Activated T-cell treated with anti-CD3 and anti-CD28 coated beads, Interleukin-2, amount 50 U/mL, for 4 hours (primary cell): ENCODE measurements around the gene GALNT1. TPM values are rescaled to one million over a fixed set of nuclear protein-coding genes. Genes with fewer than 3 reads are reported as not detected.

Source experiments
- ATAC-seq, 2 donors: fragments of 200-7000 bp; cut with Tn5 transposase; one replicate each; pipeline ENCODE4 v1.10.0; 2021
- DNase-seq: peaks from one replicate; pipeline ENCODE4 v3.0.0-alpha.2; 2020
- H3K27me3 Mint-ChIP-seq: one replicate; pipeline ENCODE4 v1.8.0; 2021; ENCODE audit warnings: low read depth, mixed read lengths
- H3K36me3 Mint-ChIP-seq: one replicate; pipeline ENCODE4 v1.8.0; 2022; ENCODE audit warnings: mixed read lengths; ENCODE audit not compliant: insufficient read depth
- H3K4me1 Mint-ChIP-seq: one replicate; pipeline ENCODE4 v1.8.0; 2021; ENCODE audit warnings: low read depth, mixed read lengths
- H3K4me3 Mint-ChIP-seq: one replicate; pipeline ENCODE4 v1.8.0; 2021; ENCODE audit warnings: mild to moderate bottlenecking, moderate library complexity, mixed read lengths
- H3K9me3 Mint-ChIP-seq: one replicate; pipeline ENCODE4 v1.8.0; 2021; ENCODE audit warnings: mixed read lengths
- total RNA-seq, 3 donors: library from RNA; stranded (reverse); gene quantifications; one replicate each; pipeline ENCODE4 v1.2.1, GENCODE V29; 2021

Gene GALNT1
- total RNA-seq, 3 donors from 2014 or later: 39.5 to 47.0 (median 43.9) TPM

DNA sequence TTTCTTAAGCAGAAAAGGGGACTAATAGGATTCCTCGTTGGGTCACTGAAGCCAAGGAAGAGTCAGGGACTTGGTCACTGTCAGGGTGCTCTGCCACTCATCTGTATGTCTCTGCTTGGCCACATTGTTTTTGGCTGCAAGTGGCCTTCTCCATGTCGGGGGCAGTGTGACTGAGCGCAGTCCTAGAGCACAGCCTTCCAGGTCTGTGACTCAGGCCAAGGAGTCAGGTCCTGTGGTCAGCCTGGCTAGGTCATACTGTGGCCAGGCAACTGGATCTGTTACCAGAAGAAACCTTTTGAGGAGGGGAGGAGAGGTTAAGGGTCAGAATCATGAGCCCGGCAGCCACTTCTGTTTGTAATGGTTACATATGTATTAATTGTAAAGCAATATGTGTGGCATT is 61.3 kb downstream of the GALNT1 start:
- no peaks in the 10 kb centered on the region for H3K27me3 Mint-ChIP-seq
- H3K4me3 Mint-ChIP-seq: no peak overlapping the region
- DNase-seq: no peak
- no peaks in the 10 kb centered on the region for H3K9me3 Mint-ChIP-seq
- peaks cover 16% of the 10 kb centered on the region for H3K36me3 Mint-ChIP-seq
- peaks cover 5% of the 10 kb centered on the region for H3K4me1 Mint-ChIP-seq
- ATAC-seq: no peak

- Mint-ChIP-seq H3K27me3 (no peaks in the 10 kb centered on the region), H3K36me3 (peaks cover 12% of the 10 kb centered on the region), H3K4me1 (peaks cover 9% of the 10 kb centered on the region), H3K9me3 (no peaks in the 10 kb centered on the region), H3K4me3 (no peak overlapping the region)
- DNase-seq (no peak), ATAC-seq (no peak)
Observed at GRCh38 chr18:35646449-35646848, 64.9 kb downstream of the GALNT1 start.

DNA sequence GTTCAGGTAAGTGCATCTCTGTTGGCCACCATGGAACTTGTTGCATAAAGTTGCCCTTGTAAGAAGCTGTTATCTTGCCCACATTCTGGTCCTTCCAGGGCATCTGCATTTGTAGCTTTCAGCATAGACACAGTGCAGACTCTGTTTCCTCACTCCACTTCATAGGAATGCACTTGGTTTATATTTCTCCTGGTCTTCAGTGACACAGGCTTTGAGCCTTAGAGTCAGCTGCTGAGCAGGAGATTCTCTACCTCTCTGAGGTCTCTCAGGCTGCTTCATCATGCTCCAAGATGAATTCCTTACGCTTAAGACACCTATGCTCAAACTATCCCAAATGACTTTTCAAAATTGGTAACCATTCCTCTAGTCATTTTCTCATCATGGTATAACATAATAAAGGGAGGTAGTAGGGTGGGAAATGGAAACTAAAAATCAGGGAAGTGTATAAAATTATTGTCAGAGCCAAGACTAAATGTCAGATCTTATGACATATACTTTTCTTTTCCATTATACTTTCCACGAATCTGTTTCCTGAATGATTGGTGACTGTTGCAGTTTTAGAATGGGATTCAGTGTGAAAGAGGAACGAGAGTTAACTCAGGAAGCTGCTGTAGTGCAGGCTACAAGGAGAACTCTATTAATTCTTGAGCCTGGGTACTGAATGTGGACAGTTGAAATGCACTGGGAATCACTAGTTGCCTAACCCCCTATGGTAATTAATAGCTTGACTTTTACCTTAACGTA is 72.0 kb downstream of the GALNT1 start:
- H3K27me3 Mint-ChIP-seq: no peaks in the 10 kb centered on the region
- DNase-seq (no peak), ATAC-seq (no peak)
- H3K9me3 Mint-ChIP-seq: no peaks in the 10 kb centered on the region
- peaks cover 12% of the 10 kb centered on the region for H3K4me1 Mint-ChIP-seq
- H3K4me3 Mint-ChIP-seq: no peak overlapping the region
- H3K36me3 Mint-ChIP-seq: peaks cover 3% of the 10 kb centered on the region

GRCh38 chr18:35658112-35658511 is 76.6 kb downstream of the GALNT1 start:
- ATAC-seq: no peak
- DNase-seq: no peak
- H3K4me1 Mint-ChIP-seq: peaks cover 8% of the 10 kb centered on the region

DNA sequence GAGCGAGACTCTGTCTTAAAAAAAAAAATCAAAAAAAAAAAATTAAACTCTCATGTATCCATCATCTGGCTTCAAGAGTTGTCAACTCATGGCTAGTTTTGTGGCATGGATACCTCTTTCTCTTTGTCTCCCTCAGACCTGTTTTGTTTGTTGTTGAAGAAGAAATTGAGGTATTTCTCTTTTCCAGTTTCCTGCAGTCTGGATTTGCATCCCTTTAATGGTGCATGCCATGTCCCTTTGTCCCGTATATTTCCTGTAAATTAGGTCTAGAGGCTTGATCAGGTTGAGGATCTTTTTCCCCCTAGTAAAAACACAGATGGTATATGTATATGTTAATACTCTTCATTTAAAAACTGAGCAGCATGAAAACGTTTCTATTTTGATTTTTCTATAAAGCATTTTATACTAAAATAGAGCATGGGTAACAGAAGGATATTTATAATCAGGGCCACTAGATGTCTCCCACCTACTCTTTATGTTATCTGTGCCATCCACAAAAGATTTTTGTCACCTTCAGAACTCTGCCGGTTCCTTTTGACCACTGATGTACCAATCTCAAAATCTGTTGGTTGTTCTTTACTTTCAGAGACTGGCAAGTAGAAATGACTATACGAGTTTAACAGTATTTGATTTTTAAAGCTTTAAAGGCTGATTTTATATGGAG is 80.1 kb downstream of the GALNT1 start:
- H3K27me3 Mint-ChIP-seq: no peaks in the 10 kb centered on the region
- peaks cover 41% of the 10 kb centered on the region for H3K36me3 Mint-ChIP-seq
- H3K4me1 Mint-ChIP-seq: peaks cover 5% of the 10 kb centered on the region
- no peaks in the 10 kb centered on the region for H3K9me3 Mint-ChIP-seq
- H3K4me3 Mint-ChIP-seq: no peak overlapping the region
- ATAC-seq (no peak), DNase-seq (no peak)

More at GRCh38 chr18:35658112-35658511, 76.6 kb downstream of the GALNT1 start:
- Mint-ChIP-seq H3K36me3 (peaks cover 15% of the 10 kb centered on the region), H3K9me3 (no peaks in the 10 kb centered on the region), H3K27me3 (no peaks in the 10 kb centered on the region), H3K4me3 (no peak overlapping the region)

GRCh38 chr18:35662293-35663062 is 80.9 kb downstream of the GALNT1 start:
- Mint-ChIP-seq H3K27me3 (no peaks in the 10 kb centered on the region), H3K9me3 (peaks cover under 1% of the 10 kb centered on the region), H3K4me1 (peaks cover 5% of the 10 kb centered on the region), H3K4me3 (no peak overlapping the region), H3K36me3 (peaks cover 46% of the 10 kb centered on the region)
- ATAC-seq: no peak
- no peak for DNase-seq

- DNase-seq (no peak), ATAC-seq (no peak)
- H3K9me3 Mint-ChIP-seq: peaks cover 4% of the 10 kb centered on the region
- peaks cover 15% of the 10 kb centered on the region for H3K36me3 Mint-ChIP-seq
- H3K4me1 Mint-ChIP-seq: no peaks in the 10 kb centered on the region
- H3K27me3 Mint-ChIP-seq: no peaks in the 10 kb centered on the region
- H3K4me3 Mint-ChIP-seq: no peak overlapping the region
Observed at GRCh38 chr18:35671966-35672603, 90.5 kb downstream of the GALNT1 start.

DNA sequence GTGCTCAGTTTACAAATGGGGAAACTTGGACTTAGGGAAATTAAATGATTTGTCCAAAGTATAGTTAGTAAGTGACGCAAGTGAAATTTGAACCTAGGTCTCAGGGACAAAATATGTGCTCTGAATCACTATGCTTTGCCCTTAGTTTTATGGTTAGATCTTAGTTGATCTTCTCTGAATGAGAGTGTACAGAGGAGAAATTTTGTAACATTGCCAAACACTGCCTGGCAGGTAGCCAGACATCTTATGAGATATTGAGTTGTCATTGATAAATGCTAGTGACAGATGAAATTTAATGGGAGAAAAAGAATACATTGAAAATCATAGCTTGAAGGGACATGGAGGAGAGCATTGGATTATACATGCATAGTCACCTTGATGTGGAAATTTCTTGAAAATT is 91.4 kb downstream of the GALNT1 start:
- H3K36me3 Mint-ChIP-seq: peaks cover 7% of the 10 kb centered on the region
- H3K4me3 Mint-ChIP-seq: no peak overlapping the region
- no peaks in the 10 kb centered on the region for H3K9me3 Mint-ChIP-seq
- ATAC-seq (no peak), DNase-seq (no peak)
- H3K4me1 Mint-ChIP-seq: no peaks in the 10 kb centered on the region
- H3K27me3 Mint-ChIP-seq: no peaks in the 10 kb centered on the region

DNA sequence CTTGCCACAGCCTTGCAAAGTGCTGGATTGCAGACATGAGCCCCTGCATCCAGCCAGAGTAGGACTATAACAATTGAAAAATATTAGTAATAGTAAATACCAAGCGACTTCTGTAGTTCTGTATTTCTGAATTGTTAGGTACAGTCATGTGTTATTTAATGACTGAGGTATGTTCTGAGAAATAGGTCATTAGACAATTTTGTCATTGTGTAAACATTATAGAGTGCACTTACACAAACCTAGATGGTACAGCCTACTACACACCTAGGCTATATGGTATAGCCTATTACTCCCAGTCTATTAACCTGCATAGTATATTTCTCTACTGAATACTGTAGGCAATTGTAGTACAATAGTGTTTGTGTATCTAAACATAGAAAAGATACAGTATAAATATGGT is 92.1 kb downstream of the GALNT1 start:
- no peaks in the 10 kb centered on the region for H3K9me3 Mint-ChIP-seq
- no peak overlapping the region for H3K4me3 Mint-ChIP-seq
- no peaks in the 10 kb centered on the region for H3K4me1 Mint-ChIP-seq
- no peak for DNase-seq
- ATAC-seq: no peak
- no peaks in the 10 kb centered on the region for H3K27me3 Mint-ChIP-seq
- H3K36me3 Mint-ChIP-seq: peaks cover 8% of the 10 kb centered on the region

DNA sequence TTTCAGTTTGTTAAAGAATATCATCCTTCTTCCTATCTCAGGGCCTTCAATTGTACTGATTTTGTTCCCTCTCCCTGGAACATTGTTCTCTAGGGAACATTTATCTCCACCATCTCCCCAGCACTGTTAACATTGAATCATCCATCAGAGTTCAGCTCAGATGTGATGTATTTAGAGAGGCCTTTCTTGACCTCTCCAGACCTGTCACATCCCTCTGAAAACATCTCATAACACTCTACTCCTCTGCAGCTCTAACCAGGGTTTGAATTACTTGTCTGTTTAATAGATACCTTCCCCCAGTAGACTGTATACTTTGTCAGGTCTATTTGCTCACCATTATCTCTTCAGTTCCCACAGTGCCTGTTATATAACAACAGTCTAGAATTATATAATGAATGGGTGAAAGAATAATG is 98.6 kb downstream of the GALNT1 start:
- peaks cover 17% of the 10 kb centered on the region for H3K36me3 Mint-ChIP-seq
- no peak overlapping the region for H3K4me3 Mint-ChIP-seq
- DNase-seq (no peak), ATAC-seq (no peak)
- no peaks in the 10 kb centered on the region for H3K27me3 Mint-ChIP-seq
- no peaks in the 10 kb centered on the region for H3K9me3 Mint-ChIP-seq
- no peaks in the 10 kb centered on the region for H3K4me1 Mint-ChIP-seq

- Mint-ChIP-seq H3K27me3 (no peaks in the 10 kb centered on the region), H3K36me3 (peaks cover 28% of the 10 kb centered on the region), H3K4me1 (no peaks in the 10 kb centered on the region), H3K4me3 (no peak overlapping the region), H3K9me3 (no peaks in the 10 kb centered on the region)
- no peak for DNase-seq
- no peak for ATAC-seq
Observed at GRCh38 chr18:35682281-35682867, 100.8 kb downstream of the GALNT1 start.

- H3K9me3 Mint-ChIP-seq: no peaks in the 10 kb centered on the region
- H3K4me3 Mint-ChIP-seq: no peak overlapping the region
- DNase-seq: no peak
- H3K4me1 Mint-ChIP-seq: no peaks in the 10 kb centered on the region
- H3K27me3 Mint-ChIP-seq: no peaks in the 10 kb centered on the region
- H3K36me3 Mint-ChIP-seq: peaks cover 30% of the 10 kb centered on the region
- ATAC-seq: no peak
Observed at GRCh38 chr18:35683021-35683420, 101.5 kb downstream of the GALNT1 start.

GRCh38 chr18:35688757-35689156 is 107.2 kb downstream of the GALNT1 start:
- no peak for DNase-seq
- no peak for ATAC-seq
- Mint-ChIP-seq H3K4me3 (no peak overlapping the region), H3K27me3 (no peaks in the 10 kb centered on the region), H3K9me3 (no peaks in the 10 kb centered on the region), H3K36me3 (peaks cover 20% of the 10 kb centered on the region), H3K4me1 (no peaks in the 10 kb centered on the region)

- H3K36me3 Mint-ChIP-seq: peaks cover 15% of the 10 kb centered on the region
- no peak for ATAC-seq
Observed at GRCh38 chr18:35689728-35690127, 108.2 kb downstream of the GALNT1 start.

More at GRCh38 chr18:35689728-35690127, 108.2 kb downstream of the GALNT1 start:
- DNase-seq: no peak
- H3K4me1 Mint-ChIP-seq: no peaks in the 10 kb centered on the region
- no peaks in the 10 kb centered on the region for H3K9me3 Mint-ChIP-seq
- no peak overlapping the region for H3K4me3 Mint-ChIP-seq
- H3K27me3 Mint-ChIP-seq: no peaks in the 10 kb centered on the region
